Activated T-helper 2 cell treated with anti-CD3 and anti-CD28 coated beads, Interferon-gamma antibody, Interleukin-2, Interleukin-4, amounts not matched to agents 10 μg/mL and 5 μg/mL and 100 μg/mL, durations not matched to agents 14 hours and 24 hours and 36 hours (primary cell): Measurements from ENCODE around the gene GINS1. TPM values are rescaled to one million over a fixed set of nuclear protein-coding genes. Genes with fewer than 3 reads are reported as not detected.
A peak's percentile ranks its signal among the peaks of the same experiment; 100 is the strongest.

Experiments used
- DNase-seq: peaks from one replicate; pipeline ENCODE4 v3.0.0; 2021; ENCODE audit warnings: low spot score
- H3K27ac Mint-ChIP-seq: one replicate; pipeline ENCODE4 v1.8.0; 2021; ENCODE audit warnings: mixed read lengths
- H3K27me3 Mint-ChIP-seq: one replicate; pipeline ENCODE4 v1.8.0; 2021; ENCODE audit warnings: low read depth, mixed read lengths
- H3K36me3 Mint-ChIP-seq: one replicate; pipeline ENCODE4 v1.8.0; 2021; ENCODE audit warnings: low read depth, mixed read lengths
- H3K4me1 Mint-ChIP-seq: one replicate; pipeline ENCODE4 v1.8.0; 2021; ENCODE audit warnings: low read depth, mixed read lengths
- H3K4me3 Mint-ChIP-seq: one replicate; pipeline ENCODE4 v1.8.0; 2021; ENCODE audit warnings: low read depth, mild to moderate bottlenecking, moderate library complexity, mixed read lengths
- H3K9me3 Mint-ChIP-seq: one replicate; pipeline ENCODE4 v1.8.0; 2021; ENCODE audit warnings: mixed read lengths
- intact Hi-C: fragments of 100-400 bp; cut with micrococcal nuclease; formaldehyde crosslinking; loops from one replicate; pipeline ENCODE4 v1.15.1; 2023
- total RNA-seq: library from RNA; stranded (reverse); gene quantifications from 2 replicates; pipeline ENCODE4 v1.2.3, GENCODE V29; 2022

The GINS1 gene
- total RNA-seq, 1 donor from 2014 or later: 36.3 TPM

DNA sequence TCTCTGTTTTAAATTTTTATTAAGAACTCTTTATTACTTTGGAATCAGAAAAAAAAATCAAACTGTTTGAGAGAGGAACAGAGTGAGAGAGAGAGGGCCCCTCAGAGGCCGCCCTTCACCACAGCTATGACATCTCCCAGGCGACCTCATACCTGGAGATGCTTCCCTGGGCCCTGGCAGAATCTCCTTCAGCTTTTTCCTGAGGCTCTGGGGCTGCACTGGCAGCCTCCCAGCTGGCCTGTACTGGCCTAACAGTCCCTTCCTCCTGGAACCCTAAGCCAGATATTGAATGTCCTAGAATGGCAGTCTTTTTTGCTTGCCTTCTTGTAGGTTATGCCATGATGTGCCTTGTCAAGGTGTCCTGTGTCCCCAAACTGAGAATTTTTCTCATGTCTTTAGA is 30.6 kb upstream of the GINS1 start:
- no peak overlapping the region for H3K27ac Mint-ChIP-seq
- intact Hi-C loops: no loop called here
- H3K36me3 Mint-ChIP-seq: peaks cover 23% of the 10 kb centered on the region
- H3K4me1 Mint-ChIP-seq: peaks cover 14% of the 10 kb centered on the region
- no peak overlapping the region for H3K4me3 Mint-ChIP-seq
- no peak for DNase-seq
- H3K27me3 Mint-ChIP-seq: no peaks in the 10 kb centered on the region
- H3K9me3 Mint-ChIP-seq: no peaks in the 10 kb centered on the region

DNA sequence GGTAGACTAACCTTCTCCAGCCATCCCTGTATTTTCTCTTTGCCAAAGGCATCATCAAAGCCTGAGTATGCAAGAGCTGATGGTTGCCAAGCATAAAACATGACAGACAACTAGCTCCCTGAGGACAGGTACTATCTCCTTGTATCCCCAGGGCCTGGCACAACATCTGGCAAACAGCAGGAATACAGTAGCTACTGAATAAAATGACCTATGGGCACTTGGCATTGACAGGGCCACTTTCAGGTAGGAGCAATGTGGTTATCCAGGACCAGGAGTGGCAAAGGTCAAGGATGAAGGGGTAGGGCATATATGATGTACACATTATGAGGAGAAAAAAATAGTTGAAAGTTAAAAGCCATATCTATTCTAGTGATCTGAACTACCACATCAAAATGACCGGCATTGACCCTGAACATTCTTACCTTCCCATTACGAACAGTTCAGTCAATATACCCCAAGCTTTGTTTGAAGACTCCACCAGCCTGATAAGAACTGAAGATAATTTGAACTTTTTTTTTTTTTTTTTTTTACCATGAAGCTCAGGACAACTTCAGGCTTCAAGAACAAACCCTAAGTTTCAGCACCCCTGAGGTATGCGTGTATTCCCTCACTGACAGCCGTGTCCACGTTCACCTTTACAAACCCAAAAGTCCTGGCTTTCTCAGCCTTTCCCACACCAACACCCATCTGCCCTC is 29.1 kb upstream of the GINS1 start:
- intact Hi-C loops: no loop called here
- Mint-ChIP-seq H3K9me3 (no peaks in the 10 kb centered on the region), H3K27me3 (no peaks in the 10 kb centered on the region), H3K4me3 (no peak overlapping the region), H3K36me3 (peaks cover 27% of the 10 kb centered on the region), H3K27ac (no peak overlapping the region), H3K4me1 (peaks cover 22% of the 10 kb centered on the region)
- no peak for DNase-seq

DNA sequence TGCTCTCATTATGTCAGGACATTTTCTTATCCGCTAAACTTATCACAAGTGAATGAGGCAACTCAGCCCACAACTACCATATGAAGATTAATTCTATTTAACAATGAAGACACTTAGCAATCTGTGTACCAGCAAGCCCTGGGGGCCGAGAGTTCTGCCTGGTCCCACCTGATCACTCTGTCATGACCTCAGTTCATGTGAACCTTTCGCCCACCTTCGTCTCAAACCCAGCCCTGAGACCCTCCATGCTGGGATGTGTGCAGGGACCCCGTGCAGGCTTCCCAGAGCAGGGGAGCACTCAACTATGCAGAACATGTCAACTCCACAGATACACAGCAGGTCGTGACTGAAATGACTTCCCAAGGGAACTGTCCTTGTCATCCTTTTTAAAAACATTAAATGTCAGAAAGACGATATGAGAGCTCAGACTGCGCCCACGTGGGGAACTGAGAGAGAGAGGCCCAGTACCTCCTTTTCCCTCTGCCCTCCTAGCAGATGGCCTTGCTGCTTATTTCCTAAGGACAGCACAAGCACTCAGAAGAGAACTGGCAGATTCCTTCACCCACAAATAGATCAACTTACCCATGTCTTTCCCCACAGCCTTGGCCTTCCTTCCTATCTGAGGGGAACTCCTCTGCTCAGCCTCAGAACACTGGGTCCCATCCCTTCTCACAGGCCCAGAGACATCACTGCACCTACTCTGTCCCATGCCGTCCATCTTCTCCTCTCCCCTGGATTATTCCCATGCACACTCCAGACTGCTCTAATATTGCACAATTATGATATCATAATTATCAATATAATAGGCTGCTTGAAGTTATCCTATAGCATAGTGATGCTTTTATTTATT is 28.4 kb upstream of the GINS1 start:
- no peak overlapping the region for H3K4me3 Mint-ChIP-seq
- peaks cover 22% of the 10 kb centered on the region for H3K4me1 Mint-ChIP-seq
- H3K27ac Mint-ChIP-seq: no peak overlapping the region
- H3K9me3 Mint-ChIP-seq: no peaks in the 10 kb centered on the region
- peaks cover 19% of the 10 kb centered on the region for H3K36me3 Mint-ChIP-seq
- intact Hi-C loops: no loop called here
- DNase-seq: no peak
- H3K27me3 Mint-ChIP-seq: no peaks in the 10 kb centered on the region

DNA sequence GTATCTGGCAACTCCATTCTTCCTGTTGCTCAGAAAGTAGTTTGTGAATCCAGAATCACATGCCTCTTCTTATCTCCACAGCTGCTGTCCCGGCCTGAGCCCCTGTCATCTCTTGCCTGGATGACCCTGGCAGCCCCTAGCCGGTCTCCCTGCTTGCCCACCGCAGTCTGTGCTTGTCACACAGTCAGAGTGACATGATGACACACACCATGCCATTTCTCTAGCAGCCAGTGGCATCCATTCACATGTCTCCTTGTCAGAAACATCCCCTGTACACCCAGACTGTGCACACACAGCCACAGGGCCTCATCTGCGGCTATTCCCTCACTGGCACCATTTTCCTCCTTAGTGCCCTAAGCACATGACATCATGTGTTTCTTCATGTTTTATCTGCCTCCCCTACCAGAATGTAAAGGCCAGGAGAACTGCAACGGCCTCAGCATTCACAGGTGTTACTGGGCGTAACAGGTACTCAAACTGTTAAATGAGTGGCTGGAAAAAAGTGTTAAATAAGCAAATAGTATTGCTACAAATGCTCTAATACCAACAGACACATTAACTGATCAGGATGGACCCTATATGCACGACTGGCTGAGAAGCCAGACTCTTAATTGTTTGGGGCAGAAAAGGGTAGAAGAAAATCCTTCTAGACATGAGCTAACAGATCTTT is 26.4 kb upstream of the GINS1 start:
- DNase-seq: no peak
- intact Hi-C loops: no loop called here
- Mint-ChIP-seq H3K36me3 (peaks cover 17% of the 10 kb centered on the region), H3K4me1 (peaks cover 20% of the 10 kb centered on the region), H3K4me3 (no peak overlapping the region), H3K27ac (no peak overlapping the region), H3K27me3 (no peaks in the 10 kb centered on the region), H3K9me3 (no peaks in the 10 kb centered on the region)

DNA sequence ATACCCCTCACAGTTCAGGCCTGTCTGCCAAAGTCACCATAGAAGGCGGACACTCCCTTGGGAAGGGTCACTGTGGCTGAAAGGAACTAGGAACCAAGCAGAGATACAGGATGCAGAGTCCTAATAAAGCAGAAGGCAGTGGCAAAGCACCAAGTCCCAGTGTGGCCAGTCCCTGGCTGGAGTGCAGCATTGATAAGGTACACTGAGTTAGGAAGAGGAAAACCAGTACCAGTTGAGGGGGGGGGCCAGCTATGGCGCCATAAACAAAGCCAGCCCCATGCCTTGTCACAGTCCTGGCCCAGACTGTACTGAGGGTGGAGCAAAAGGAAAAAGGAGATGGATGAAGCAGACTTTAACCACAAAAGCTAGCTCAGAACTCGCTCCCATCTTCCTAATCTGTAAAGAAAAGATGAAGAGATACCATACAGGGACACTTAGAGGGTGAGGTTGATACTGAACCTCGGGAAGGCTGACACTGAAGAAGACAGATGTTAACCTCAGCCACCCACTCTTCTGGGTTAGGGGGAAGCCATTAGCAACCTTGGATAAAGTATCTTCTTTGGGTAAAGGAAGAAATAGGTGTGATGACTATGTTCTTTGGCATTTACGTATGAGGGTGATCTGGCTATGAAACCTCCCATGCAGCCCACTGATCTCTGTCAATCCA is 24.6 kb upstream of the GINS1 start:
- Mint-ChIP-seq H3K27ac (peak overlapping the region; percentile 18), H3K9me3 (no peaks in the 10 kb centered on the region), H3K27me3 (no peaks in the 10 kb centered on the region)

DNA sequence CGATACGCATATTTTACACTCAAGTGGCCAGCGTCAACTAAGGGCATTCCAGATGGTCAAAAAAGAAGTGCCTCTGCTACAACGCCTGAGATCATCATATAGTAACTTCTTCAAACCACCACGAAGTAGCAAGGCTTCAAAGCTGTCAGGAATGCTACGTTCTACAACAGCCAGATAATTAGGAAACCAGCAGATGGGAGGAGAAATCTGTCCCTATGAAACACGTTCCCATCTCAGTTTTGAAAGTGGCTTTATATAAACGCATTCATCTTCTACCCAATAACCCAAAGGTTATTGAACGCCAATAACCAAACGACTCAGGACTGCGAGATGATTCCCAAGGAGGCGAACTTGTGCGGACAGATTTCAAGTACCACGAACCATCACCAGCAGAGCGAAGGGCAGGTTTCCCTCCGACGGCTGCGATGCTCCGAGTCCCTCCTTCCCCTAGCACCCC is 18.0 kb upstream of the GINS1 start:
- no peak for DNase-seq
- Mint-ChIP-seq H3K4me3 (peak overlapping the region; percentile 82), H3K36me3 (peaks cover 10% of the 10 kb centered on the region), H3K27me3 (no peaks in the 10 kb centered on the region), H3K4me1 (peaks cover 11% of the 10 kb centered on the region), H3K9me3 (no peaks in the 10 kb centered on the region), H3K27ac (peak overlapping the region; percentile 40)
- intact Hi-C loops: no loop called here

More for the DNA sequence above, 24.6 kb upstream of the GINS1 start:
- peaks cover 20% of the 10 kb centered on the region for H3K4me1 Mint-ChIP-seq
- DNase-seq: no peak
- intact Hi-C loops: no loop called here
- H3K36me3 Mint-ChIP-seq: peaks cover 20% of the 10 kb centered on the region
- H3K4me3 Mint-ChIP-seq: no peak overlapping the region

DNA sequence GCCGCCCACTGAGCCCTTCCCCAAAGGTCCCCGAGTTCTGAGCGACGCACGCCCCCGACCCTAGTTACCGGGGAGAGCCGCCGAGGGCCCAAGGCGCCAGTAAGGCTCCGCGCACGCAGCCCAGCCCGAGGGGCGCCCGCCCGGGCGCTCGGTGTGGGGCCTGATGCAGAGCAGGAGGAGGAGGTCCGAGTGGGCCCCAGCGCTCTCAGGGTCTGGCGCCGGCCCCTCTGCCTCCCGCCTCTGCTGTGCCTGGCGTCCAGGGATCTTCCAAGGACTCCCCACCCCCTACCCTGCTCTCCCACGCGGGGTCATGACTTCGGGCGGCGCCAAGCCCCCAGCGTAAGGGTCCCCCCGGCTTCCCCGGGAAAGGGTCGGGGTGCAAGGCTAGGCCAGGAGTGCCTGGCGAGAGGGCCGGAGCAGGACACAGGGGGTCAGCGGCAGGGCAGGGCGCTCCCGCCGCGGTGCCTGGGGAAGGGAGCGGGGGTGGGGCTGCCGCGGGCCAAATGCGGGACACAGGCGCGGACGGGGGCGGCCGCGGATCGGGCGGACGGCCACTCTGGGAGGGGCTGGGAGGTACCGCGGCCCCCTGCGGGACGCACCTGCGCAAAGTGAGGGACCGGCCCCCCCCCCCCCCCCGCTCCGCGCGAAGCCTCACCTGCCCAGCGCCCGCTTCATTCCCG is 17.5 kb upstream of the GINS1 start:
- intact Hi-C loops: loop anchor here (1.0 to 10.0 kb wide), 6 partner anchors 79 to 443 kb away; partner anchors contain the start of genes APMAP, CST7, NANP and PYGB
- peak overlapping the region; percentile 40 for H3K27ac Mint-ChIP-seq
- no peaks in the 10 kb centered on the region for H3K27me3 Mint-ChIP-seq
- peaks cover 10% of the 10 kb centered on the region for H3K36me3 Mint-ChIP-seq
- peak; percentile 14 for DNase-seq
- H3K9me3 Mint-ChIP-seq: no peaks in the 10 kb centered on the region
- peak overlapping the region; percentile 82 for H3K4me3 Mint-ChIP-seq
- H3K4me1 Mint-ChIP-seq: peaks cover 11% of the 10 kb centered on the region

DNA sequence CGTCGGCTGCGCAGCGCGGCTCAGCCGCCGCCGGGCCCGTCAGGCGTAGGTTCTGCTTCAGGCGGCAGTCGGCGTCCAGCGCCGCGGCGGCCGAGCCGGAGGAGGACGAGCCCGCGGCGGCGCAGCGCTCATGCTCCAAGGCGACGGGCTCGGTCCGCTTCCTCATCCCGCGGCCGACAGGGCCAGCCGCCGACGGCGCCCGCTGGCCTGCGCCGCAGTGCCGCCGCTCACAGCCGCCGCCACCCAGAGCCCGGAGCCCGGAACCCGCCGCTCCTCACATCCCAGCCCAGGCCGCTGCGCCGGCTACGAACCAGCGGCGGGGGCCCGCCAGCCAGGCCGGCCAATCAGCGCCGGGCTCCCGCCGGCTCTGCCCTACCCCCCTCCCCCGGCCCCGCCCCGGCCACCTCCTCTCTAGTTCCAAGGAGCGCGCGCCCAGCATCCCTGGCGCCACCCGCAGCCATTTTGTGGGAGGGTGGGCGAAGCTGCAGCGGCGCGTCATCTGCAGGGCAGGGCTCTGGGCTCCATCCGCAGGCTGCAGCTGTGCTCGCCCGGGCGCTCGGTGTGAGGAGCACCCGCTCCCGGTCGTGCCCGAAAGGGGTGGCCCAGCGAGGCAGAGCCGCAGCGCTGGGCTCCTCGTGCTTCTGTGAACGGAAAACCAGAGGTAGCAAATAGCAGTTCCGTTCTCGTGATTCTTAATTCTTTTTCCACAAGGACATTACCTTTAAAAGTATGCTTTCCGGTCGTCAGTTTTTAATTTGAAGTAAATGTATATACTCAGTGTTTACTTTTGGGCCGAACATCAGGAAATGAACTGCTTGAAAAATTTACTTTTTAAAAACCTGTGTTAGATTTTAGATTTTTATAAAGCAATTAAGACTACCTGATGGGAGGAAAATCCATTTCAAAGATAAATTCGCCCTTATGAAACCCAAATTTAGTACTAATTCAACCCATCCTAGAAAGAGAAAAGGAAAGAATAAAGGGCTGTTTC is 16.6 kb upstream of the GINS1 start, which contains the start of gene ABHD12:
TSS of gene ABHD12 (minus strand) at position 298 of the 991 bp plus-strand sequence. CDS start at position 166, 132 bp downstream.
- intact Hi-C loops: loop anchor here (1.0 to 10.0 kb wide), 7 partner anchors 16 to 444 kb away; partner anchors contain the start of genes APMAP, CST7, GINS1 and NANP
- H3K9me3 Mint-ChIP-seq: no peaks in the 10 kb centered on the region
- no peaks in the 10 kb centered on the region for H3K27me3 Mint-ChIP-seq
- H3K4me3 Mint-ChIP-seq: peak within 1 kb of the TSS; percentile 86
- peaks cover 10% of the 10 kb centered on the region for H3K36me3 Mint-ChIP-seq
- H3K27ac Mint-ChIP-seq: peak within 1 kb of the TSS; percentile 90
- DNase-seq: peak; percentile 94
- peaks cover 11% of the 10 kb centered on the region for H3K4me1 Mint-ChIP-seq

DNA sequence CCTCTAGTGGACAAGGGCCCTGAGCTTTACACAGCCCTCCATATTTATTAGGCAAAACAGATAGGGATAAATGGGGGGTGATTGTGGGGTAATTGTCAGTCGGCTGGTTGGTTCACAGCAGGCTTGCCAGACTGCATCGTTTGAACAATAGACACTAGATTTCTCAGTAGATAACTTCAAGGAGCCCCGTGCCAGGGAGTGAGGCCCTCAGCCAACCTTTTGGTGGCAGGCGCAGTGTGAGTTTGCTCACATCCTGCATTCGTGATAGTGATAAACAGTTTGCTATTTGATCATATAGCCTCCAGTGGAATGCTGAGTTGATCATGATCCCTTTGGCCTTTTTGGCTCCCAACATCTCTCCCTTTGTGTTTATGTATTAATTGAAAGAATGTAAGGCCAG is 13.2 kb upstream of the GINS1 start:
- Mint-ChIP-seq H3K4me1 (peaks cover 10% of the 10 kb centered on the region), H3K36me3 (peaks cover under 1% of the 10 kb centered on the region), H3K4me3 (no peak overlapping the region), H3K27ac (no peak overlapping the region), H3K9me3 (no peaks in the 10 kb centered on the region), H3K27me3 (peaks cover 3% of the 10 kb centered on the region)
- intact Hi-C loops: loop anchor here (5.0 to 10.0 kb wide), 2 partner anchors 231 to 447 kb away; partner anchors contain the start of genes CST7 and NANP
- no peak for DNase-seq

DNA sequence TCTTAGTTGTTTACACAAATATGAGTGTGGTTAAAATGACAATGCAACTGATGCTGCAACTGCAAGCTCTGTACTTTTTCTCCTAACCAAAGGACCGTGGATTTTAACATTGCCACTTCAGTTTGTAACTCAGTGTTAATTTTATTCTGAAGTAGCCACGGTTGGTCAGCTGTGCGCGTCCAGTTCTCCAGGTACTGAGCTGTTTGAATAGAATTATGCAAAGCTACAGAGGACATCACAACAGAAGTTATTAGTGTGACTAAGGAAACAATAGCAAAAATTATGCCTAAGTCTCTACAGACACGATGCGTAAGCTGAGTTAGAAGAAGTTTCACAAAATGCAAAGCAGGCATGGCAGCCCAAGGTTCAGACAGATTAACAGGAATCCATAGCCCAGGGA is 12.5 kb upstream of the GINS1 start:
- intact Hi-C loops: loop anchor here (5.0 to 10.0 kb wide), 2 partner anchors 230 to 448 kb away; partner anchors contain the start of genes CST7 and NANP
- no peak for DNase-seq
- Mint-ChIP-seq H3K9me3 (no peaks in the 10 kb centered on the region), H3K27me3 (peaks cover 4% of the 10 kb centered on the region), H3K4me3 (no peak overlapping the region), H3K4me1 (peaks cover 7% of the 10 kb centered on the region), H3K27ac (no peak overlapping the region), H3K36me3 (no peaks in the 10 kb centered on the region)

DNA sequence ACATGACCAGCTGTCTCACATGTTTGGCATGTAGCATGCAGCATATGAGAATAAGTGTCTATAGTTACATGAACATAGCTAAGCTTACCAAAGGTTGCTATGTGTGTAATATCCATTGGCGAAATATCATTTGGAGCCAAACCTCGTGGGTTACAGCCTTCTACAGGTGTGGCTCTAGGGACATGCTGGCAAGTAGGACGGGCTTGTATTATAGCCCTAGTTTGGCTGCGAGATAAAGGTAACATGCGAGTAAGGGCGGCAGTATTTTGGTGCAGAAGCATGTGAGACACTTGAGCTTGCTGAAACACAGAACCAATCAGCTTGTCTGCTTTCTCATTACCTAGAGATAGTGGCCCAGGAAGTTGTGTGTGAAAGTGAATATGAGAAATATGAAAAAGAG is 10.4 kb upstream of the GINS1 start:
- Mint-ChIP-seq H3K4me3 (no peak overlapping the region), H3K36me3 (no peaks in the 10 kb centered on the region), H3K9me3 (peaks cover 4% of the 10 kb centered on the region), H3K27me3 (peaks cover 9% of the 10 kb centered on the region), H3K4me1 (peaks cover 5% of the 10 kb centered on the region), H3K27ac (no peak overlapping the region)
- DNase-seq: no peak
- intact Hi-C loops: loop anchor here (10.0 kb wide), 1 partner anchor 228 kb away; the partner anchor contains the start of gene NANP
